Measurements from ENCODE around the gene TBL2. TPM values are rescaled to one million over a fixed set of nuclear protein-coding genes. Genes with fewer than 3 reads are reported as not detected.
"Not testable (repeated sequence)": the region's sequence is repeated elsewhere in the genome, so short reads cannot be mapped to it uniquely, and the experiment has no call there.

Gene TBL2
- total RNA-seq, 1 donor from 2014 or later = 7.8 TPM

GRCh38 chr7:73581006-73581405 lies 2.6 kb upstream of the TBL2 start:
- intact Hi-C loops (cut with micrococcal nuclease); DNase-seq; ATAC-seq: not testable (repeated sequence)

- peak; percentile 13 for ATAC-seq
- intact Hi-C loops (cut with micrococcal nuclease) = no loop called here
- DNase-seq = no peak
Observed at GRCh38 chr7:73577627-73578341, 595 bp downstream of the TBL2 start.

GRCh38 chr7:73573791-73574190 lies 4.6 kb downstream of the TBL2 start:
- ATAC-seq (no peak), DNase-seq (no peak)
- intact Hi-C loops (cut with micrococcal nuclease) = no loop called here

GRCh38 chr7:73573276-73573675 lies 5.1 kb downstream of the TBL2 start:
- intact Hi-C loops (cut with micrococcal nuclease) = no loop called here
- DNase-seq = no peak
- no peak for ATAC-seq

GRCh38 chr7:73572767-73573186 lies 5.6 kb downstream of the TBL2 start:
- intact Hi-C loops (cut with micrococcal nuclease) = no loop called here
- ATAC-seq (no peak), DNase-seq (no peak)

GRCh38 chr7:73570977-73571376 lies 7.4 kb downstream of the TBL2 start:
- ATAC-seq (no peak), DNase-seq (no peak)
- intact Hi-C loops (cut with micrococcal nuclease) = no loop called here

- intact Hi-C loops (cut with micrococcal nuclease) = no loop called here
- no peak for ATAC-seq
- DNase-seq = no peak
Observed at GRCh38 chr7:73570521-73570920, 7.9 kb downstream of the TBL2 start.

GRCh38 chr7:73569042-73569608 lies 9.3 kb downstream of the TBL2 start:
- DNase-seq (no peak), ATAC-seq (no peak)
- intact Hi-C loops (cut with micrococcal nuclease) = no loop called here

GRCh38 chr7:73567846-73568685 lies 10.3 kb downstream of the TBL2 start:
- ATAC-seq (no peak), DNase-seq (no peak)
- intact Hi-C loops (cut with micrococcal nuclease) = no loop called here

- intact Hi-C loops (cut with micrococcal nuclease) = no loop called here
- DNase-seq = no peak
- ATAC-seq = no peak
Observed at GRCh38 chr7:73567140-73567539, 11.2 kb downstream of the TBL2 start.

- ATAC-seq; DNase-seq; intact Hi-C loops (cut with micrococcal nuclease): not testable (repeated sequence)
Observed at GRCh38 chr7:73566431-73566830, 11.9 kb downstream of the TBL2 start.

- DNase-seq = no peak
- ATAC-seq = no peak
- intact Hi-C loops (cut with micrococcal nuclease) = no loop called here
Observed at GRCh38 chr7:73565675-73566340, 12.6 kb downstream of the TBL2 start.

- intact Hi-C loops (cut with micrococcal nuclease) = no loop called here
- ATAC-seq (no peak), DNase-seq (no peak)
Observed at GRCh38 chr7:73560109-73560835, 18.1 kb downstream of the TBL2 start.

GRCh38 chr7:73557397-73558257 lies 20.8 kb downstream of the TBL2 start, which contains the start of gene BCL7B:
TSS of gene BCL7B (minus strand) at chr7:73557690. CDS start at chr7:73557578, 112 bp downstream.
- DNase-seq = peak; percentile 88
- intact Hi-C loops (cut with micrococcal nuclease) = no loop called here

GRCh38 chr7:73557108-73557396 lies 21.3 kb downstream of the TBL2 start:
- peak; percentile 96 for ATAC-seq
- intact Hi-C loops (cut with micrococcal nuclease) = no loop called here

More at GRCh38 chr7:73557397-73558257, 20.8 kb downstream of the TBL2 start, which contains the start of gene BCL7B:
- ATAC-seq = peak; percentile 70

GRCh38 chr7:73556208-73557107 lies 21.9 kb downstream of the TBL2 start:
- DNase-seq = no peak
- no peak for ATAC-seq
- intact Hi-C loops (cut with micrococcal nuclease) = no loop called here

More at GRCh38 chr7:73557108-73557396, 21.3 kb downstream of the TBL2 start:
- DNase-seq = peak; percentile 97

- intact Hi-C loops (cut with micrococcal nuclease) = no loop called here
- DNase-seq (no peak), ATAC-seq (no peak)
Observed at GRCh38 chr7:73555411-73555982, 22.9 kb downstream of the TBL2 start.
